ENCODE results near the gene GABRD. TPM values are rescaled to one million over a fixed set of nuclear protein-coding genes. Genes with fewer than 3 reads are reported as not detected.

GABRD gene
- total and polyA plus RNA-seq, 12 donors: 0.72 to 6.6 (median 3.0) TPM; not detected in 1

GRCh38 chr1:2000432-2000831 lies 18.7 kb upstream of the GABRD start:
- WGBS, 4 donors: 89 to 93% (median 90%) methylated on average over 7 of the region's 7 CpGs
- intact Hi-C loops (cut with DNase I): no loop called here
- H3K27me3 ChIP-seq: peaks cover 21% of the 10 kb centered on the region
- H3K9me3 ChIP-seq (replicated peaks in 1 of 3): no peaks in the 10 kb centered on the region
- no peaks in the 10 kb centered on the region for H3K36me3 ChIP-seq (replicated peaks in 1 of 2)
- H3K4me3 ChIP-seq: no peak overlapping the region
- H3K4me1 ChIP-seq (replicated peaks in 1 of 2): no peaks in the 10 kb centered on the region
- no peak overlapping the region for H3K27ac ChIP-seq
- no peak for DNase-seq
- no peak for TF ChIP-seq POLR2A (IDR thresholded peaks at IDR 0.05)
- no peak for TF ChIP-seq CTCF (IDR thresholded peaks at IDR 0.05)

DNA sequence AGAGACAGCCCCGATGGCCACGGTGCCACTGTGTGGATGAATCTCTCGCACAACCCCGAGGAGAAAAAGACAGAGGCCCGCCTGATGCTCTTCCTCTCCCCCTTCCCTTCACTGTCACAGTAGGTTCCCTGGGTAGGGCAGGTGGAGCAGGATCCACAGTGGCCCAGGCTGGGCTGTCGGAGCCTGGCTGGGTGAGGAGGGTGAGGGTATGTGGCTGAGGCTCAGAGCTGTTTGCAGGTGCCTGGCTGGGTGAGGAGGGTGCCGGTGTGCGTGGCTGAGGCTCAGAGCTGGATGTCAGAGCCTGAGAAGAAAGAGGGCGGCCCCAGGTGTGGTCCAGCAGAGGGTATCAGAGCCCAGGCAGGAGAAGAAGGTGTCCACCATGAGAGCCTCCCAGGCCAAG lies 18.3 kb upstream of the GABRD start:
- DNase-seq: no peak
- Histone ChIP-seq H3K9me3 (replicated peaks in 1 of 3) (no peaks in the 10 kb centered on the region), H3K4me3 (no peak overlapping the region), H3K4me1 (replicated peaks in 1 of 2) (no peaks in the 10 kb centered on the region), H3K36me3 (replicated peaks in 1 of 2) (no peaks in the 10 kb centered on the region), H3K27ac (no peak overlapping the region), H3K27me3 (peaks cover 21% of the 10 kb centered on the region)
- TF ChIP-seq POLR2A (IDR thresholded peaks at IDR 0.05) (no peak), CTCF (IDR thresholded peaks at IDR 0.05) (no peak)
- intact Hi-C loops (cut with DNase I): no loop called here
- WGBS, 4 donors: 89 to 96% (median 90%) methylated on average over 6 to 9 of the region's 9 CpGs

DNA sequence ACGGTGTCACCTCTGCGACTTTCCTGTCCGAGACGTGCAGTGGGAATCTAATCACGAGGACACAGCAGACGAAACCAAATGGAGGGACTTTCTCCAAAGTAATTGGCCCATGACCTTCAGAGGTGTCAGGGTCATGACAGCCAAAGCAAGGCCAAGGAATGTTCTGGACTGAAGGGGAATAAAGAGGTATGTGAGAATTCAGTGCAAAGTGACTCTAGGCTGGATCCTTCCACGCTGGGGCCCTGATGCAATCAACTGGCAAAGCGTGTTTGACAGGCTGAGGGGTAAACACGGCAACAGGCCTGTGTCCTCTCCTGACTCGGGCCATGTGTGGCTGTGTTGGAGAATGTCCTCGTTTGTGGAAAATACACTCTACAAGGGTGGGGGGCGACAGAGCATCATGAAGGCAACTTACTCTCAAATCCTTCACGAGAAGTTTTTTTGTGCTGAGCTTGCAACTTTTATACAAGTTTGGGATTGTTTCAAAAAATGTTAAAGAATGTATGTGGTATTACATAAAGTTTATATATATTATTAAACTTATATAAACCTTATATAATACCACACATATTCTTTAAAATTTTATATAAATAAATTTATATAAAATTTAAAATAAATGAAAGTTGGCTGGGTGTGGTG lies 17.3 kb upstream of the GABRD start:
- TF ChIP-seq POLR2A (IDR thresholded peaks at IDR 0.05) (no peak), CTCF (IDR thresholded peaks at IDR 0.05) (no peak)
- no peaks in the 10 kb centered on the region for H3K36me3 ChIP-seq (replicated peaks in 1 of 2)
- no peaks in the 10 kb centered on the region for H3K9me3 ChIP-seq (replicated peaks in 1 of 3)
- H3K4me1 ChIP-seq (replicated peaks in 1 of 2): no peaks in the 10 kb centered on the region
- intact Hi-C loops (cut with DNase I): no loop called here
- peaks cover 21% of the 10 kb centered on the region for H3K27me3 ChIP-seq
- no peak overlapping the region for H3K27ac ChIP-seq
- DNase-seq: no peak
- no peak overlapping the region for H3K4me3 ChIP-seq
- 74 to 88% (median 81%) methylated on average over 13 of the region's 13 CpGs for WGBS, 4 donors

DNA sequence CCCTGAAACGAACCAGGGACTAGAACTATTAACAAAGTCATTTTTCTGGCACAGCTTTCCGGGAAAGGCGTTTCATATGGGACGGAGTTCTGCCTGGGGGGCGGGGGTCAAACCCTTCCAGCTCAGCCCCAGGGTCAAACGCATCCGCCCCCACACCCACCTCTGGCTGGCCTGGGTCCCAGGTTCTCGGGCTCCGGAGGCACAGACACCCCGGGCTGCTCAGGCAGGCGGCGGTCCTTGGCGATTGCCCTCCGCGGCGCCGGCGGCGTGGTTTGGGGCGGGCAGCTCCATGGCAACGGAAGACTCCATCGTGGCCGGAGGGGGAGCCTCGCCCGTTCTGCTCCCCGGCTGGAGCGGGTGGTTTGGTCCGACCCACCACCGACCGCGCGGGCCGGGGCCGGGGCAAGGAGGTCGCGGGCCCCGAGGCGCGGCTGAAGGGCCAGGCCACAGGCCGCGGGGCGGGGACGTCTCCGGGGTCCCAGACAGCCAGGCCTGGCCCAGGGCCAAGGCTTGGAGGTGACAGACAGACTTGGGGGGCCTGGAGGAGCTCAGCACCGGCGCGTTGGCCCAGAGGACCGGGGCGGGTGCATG lies 15.5 kb upstream of the GABRD start, which contains the start of gene CFAP74:
Gene CFAP74, minus strand, starts transcription at position 246 of the 591 bp plus-strand sequence. CDS start 12,830 bp downstream, outside the sequence.
- H3K4me3 ChIP-seq: peak within 1 kb of the TSS in 1 of 4 donors; percentile 23
- H3K27ac ChIP-seq: no peak within 1 kb of the TSS
- no peak for TF ChIP-seq POLR2A (IDR thresholded peaks at IDR 0.05)
- TF ChIP-seq CTCF (IDR thresholded peaks at IDR 0.05): no peak
- no peaks in the 10 kb centered on the region for H3K4me1 ChIP-seq (replicated peaks in 1 of 2)
- H3K27me3 ChIP-seq: peaks cover 21% of the 10 kb centered on the region
- peak in 3 of 7 donors; percentile 21 to 42 (median 31) for DNase-seq
- no peaks in the 10 kb centered on the region for H3K36me3 ChIP-seq (replicated peaks in 1 of 2)
- no peaks in the 10 kb centered on the region for H3K9me3 ChIP-seq (replicated peaks in 1 of 3)
- intact Hi-C loops (cut with DNase I): no loop called here
- 11 to 20% (median 13%) methylated on average over 24 to 49 of the region's 49 CpGs for WGBS, 4 donors

Measured in adrenal gland (tissue), 12 donors.